GM18868 (cell line): ENCODE data around the gene SYP.
"Not testable (repeated sequence)": the region's sequence is repeated elsewhere in the genome, so short reads cannot be mapped to it uniquely, and the experiment has no call there.

Source experiments
- ATAC-seq: cut with Tn5 transposase; IDR thresholded peaks from one replicate; pipeline ENCODE4 v1.9.1; 2021; ENCODE audit warnings: mild to moderate bottlenecking, moderate library complexity; ENCODE audit not compliant: unreplicated experiment

SYP gene

GRCh38 chrX:49190821-49191573, 9.0 kb downstream of the SYP start:
- ATAC-seq, result peak; percentile 88

GRCh38 chrX:49189606-49190005, 10.4 kb downstream of the SYP start:
- no peak for ATAC-seq

- ATAC-seq, result no peak
These were observed 11.4 kb downstream of the SYP start for GRCh38 chrX:49188468-49189076.

- no peak for ATAC-seq
These were observed 12.5 kb downstream of the SYP start for GRCh38 chrX:49187526-49187925.

GRCh38 chrX:49187028-49187394, 13.0 kb downstream of the SYP start:
- no peak for ATAC-seq

- ATAC-seq, result no peak
These were observed 13.6 kb downstream of the SYP start, which contains the start of gene PRICKLE3 for GRCh38 chrX:49186125-49187027. TSS of gene PRICKLE3 (minus strand) at chrX:49186373. CDS start at chrX:49186297, 76 bp downstream.

GRCh38 chrX:49184294-49185281, 15.4 kb downstream of the SYP start:
- ATAC-seq, result peak; percentile 63

GRCh38 chrX:49183701-49184281, 16.2 kb downstream of the SYP start:
- ATAC-seq, result no peak

- no peak for ATAC-seq
These were observed 20.6 kb downstream of the SYP start for GRCh38 chrX:49179358-49179757.

GRCh38 chrX:49178537-49178936, 21.5 kb downstream of the SYP start:
- ATAC-seq, result no peak

GRCh38 chrX:49177873-49178480, 22.0 kb downstream of the SYP start:
- no peak for ATAC-seq

GRCh38 chrX:49177338-49177833, 22.6 kb downstream of the SYP start:
- ATAC-seq, result no peak

- ATAC-seq, result no peak
These were observed 23.3 kb downstream of the SYP start for GRCh38 chrX:49176421-49177326.

GRCh38 chrX:49175435-49176274, 24.3 kb downstream of the SYP start:
- ATAC-seq, result no peak

GRCh38 chrX:49174723-49175122, 25.3 kb downstream of the SYP start:
- ATAC-seq, result no peak

GRCh38 chrX:49173544-49173943, 26.4 kb downstream of the SYP start:
- ATAC-seq, result not testable (repeated sequence)

- peak; percentile 81 for ATAC-seq
These were observed 27.7 kb downstream of the SYP start for GRCh38 chrX:49172280-49172780.
